ENCODE data around the gene DNASE1L3. TPM values are rescaled to one million over a fixed set of nuclear protein-coding genes. Genes with fewer than 3 reads are reported as not detected.

Gene DNASE1L3
- total and polyA plus RNA-seq, 10 donors: 52.1 to 245 (median 130) TPM

- Histone ChIP-seq H3K36me3 (no peaks in the 10 kb centered on the region), H3K27me3 (replicated peaks in 1 of 7) (no peaks in the 10 kb centered on the region), H3K9me3 (no peaks in the 10 kb centered on the region), H3K4me1 (peaks cover 14 to 90% (median 69%) of the 10 kb centered on the region in 6 donors), H3K4me3 (peak within 1 kb of the TSS; percentile 82 to 99 (median 93)), H3K27ac (peak within 1 kb of the TSS; percentile 72 to 94 (median 88))
- intact Hi-C loops (cut with DNase I; ENCODE audit: low total_unique reads): no loop called here
- 0 to 1% (median 0%) methylated on average over 22 to 77 of the region's 77 CpGs for WGBS, 5 donors
- TF ChIP-seq CTCF (IDR thresholded peaks at IDR 0.05 in 8 of 11, conservative IDR thresholded peaks at IDR 0.05 in 3 of 11) (peak in 7 of 11 experiments; percentile 11 to 44 (median 27)), POLR2AphosphoS5 (IDR thresholded peaks at IDR 0.05) (peak; percentile 63 to 79 (median 79)), POLR2A (IDR thresholded peaks at IDR 0.05) (peak in 1 of 3 donors; percentile 45)
- peak; percentile 95 for DNase-seq
Observed at GRCh38 chr3:58237238-58237940, 26.6 kb upstream of the DNASE1L3 start, which contains the start of gene ABHD6. ABHD6 (plus strand) TSS chr3:58237792; CDS start chr3:58256587, 18,795 bp downstream.

GRCh38 chr3:58236527-58237237 is 25.9 kb upstream of the DNASE1L3 start:
- peak; percentile 85 for DNase-seq
- TF ChIP-seq POLR2A (IDR thresholded peaks at IDR 0.05): no peak
- TF ChIP-seq CTCF (IDR thresholded peaks at IDR 0.05 in 8 of 11, conservative IDR thresholded peaks at IDR 0.05 in 3 of 11): no peak
- no peak for TF ChIP-seq POLR2AphosphoS5 (IDR thresholded peaks at IDR 0.05)
- 15 to 18% (median 17%) methylated on average over 21 to 24 of the region's 24 CpGs for WGBS, 5 donors
- Histone ChIP-seq H3K27me3 (replicated peaks in 1 of 7) (no peaks in the 10 kb centered on the region), H3K27ac (peak overlapping the region; percentile 72 to 94 (median 88)), H3K4me1 (peaks cover 13 to 90% (median 63%) of the 10 kb centered on the region in 6 donors), H3K9me3 (no peaks in the 10 kb centered on the region), H3K36me3 (no peaks in the 10 kb centered on the region), H3K4me3 (peak overlapping the region; percentile 82 to 99 (median 93))
- intact Hi-C loops (cut with DNase I; ENCODE audit: low total_unique reads): no loop called here

GRCh38 chr3:58235970-58236369 is 25.2 kb upstream of the DNASE1L3 start:
- DNase-seq: no peak
- H3K27me3 ChIP-seq (replicated peaks in 1 of 7): no peaks in the 10 kb centered on the region
- H3K4me1 ChIP-seq: peaks cover 7 to 90% (median 56%) of the 10 kb centered on the region in 6 donors
- intact Hi-C loops (cut with DNase I; ENCODE audit: low total_unique reads): no loop called here
- H3K4me3 ChIP-seq: peak overlapping the region in 2 of 8 donors; percentile 82 to 99
- 77 to 95% (median 86%) methylated on average over 4 of the region's 4 CpGs for WGBS, 5 donors
- no peaks in the 10 kb centered on the region for H3K36me3 ChIP-seq
- TF ChIP-seq POLR2AphosphoS5 (IDR thresholded peaks at IDR 0.05): no peak
- no peak for TF ChIP-seq CTCF (IDR thresholded peaks at IDR 0.05 in 8 of 11, conservative IDR thresholded peaks at IDR 0.05 in 3 of 11)
- no peak for TF ChIP-seq POLR2A (IDR thresholded peaks at IDR 0.05)
- no peaks in the 10 kb centered on the region for H3K9me3 ChIP-seq
- peak overlapping the region in 4 of 8 donors; percentile 87 to 94 (median 90) for H3K27ac ChIP-seq

- Histone ChIP-seq H3K27me3 (replicated peaks in 1 of 7) (no peaks in the 10 kb centered on the region), H3K4me1 (peaks cover 7 to 79% (median 45%) of the 10 kb centered on the region in 6 donors), H3K27ac (peak overlapping the region in 7 of 8 donors; percentile 1 to 92 (median 47)), H3K36me3 (no peaks in the 10 kb centered on the region), H3K4me3 (no peak overlapping the region), H3K9me3 (no peaks in the 10 kb centered on the region)
- no peak for DNase-seq
- intact Hi-C loops (cut with DNase I; ENCODE audit: low total_unique reads): no loop called here
- 54 to 85% (median 71%) methylated on average over 4 of the region's 4 CpGs for WGBS, 5 donors
- no peak for TF ChIP-seq POLR2AphosphoS5 (IDR thresholded peaks at IDR 0.05)
- no peak for TF ChIP-seq POLR2A (IDR thresholded peaks at IDR 0.05)
- no peak for TF ChIP-seq CTCF (IDR thresholded peaks at IDR 0.05 in 8 of 11, conservative IDR thresholded peaks at IDR 0.05 in 3 of 11)
Observed at GRCh38 chr3:58234516-58234931, 23.8 kb upstream of the DNASE1L3 start.

Data from spleen (tissue), 11 donors.